ENCODE measurements around the gene GRB7.
"Not testable (repeated sequence)": the region's sequence is repeated elsewhere in the genome, so short reads cannot be mapped to it uniquely, and the experiment has no call there.

The GRB7 gene

DNA sequence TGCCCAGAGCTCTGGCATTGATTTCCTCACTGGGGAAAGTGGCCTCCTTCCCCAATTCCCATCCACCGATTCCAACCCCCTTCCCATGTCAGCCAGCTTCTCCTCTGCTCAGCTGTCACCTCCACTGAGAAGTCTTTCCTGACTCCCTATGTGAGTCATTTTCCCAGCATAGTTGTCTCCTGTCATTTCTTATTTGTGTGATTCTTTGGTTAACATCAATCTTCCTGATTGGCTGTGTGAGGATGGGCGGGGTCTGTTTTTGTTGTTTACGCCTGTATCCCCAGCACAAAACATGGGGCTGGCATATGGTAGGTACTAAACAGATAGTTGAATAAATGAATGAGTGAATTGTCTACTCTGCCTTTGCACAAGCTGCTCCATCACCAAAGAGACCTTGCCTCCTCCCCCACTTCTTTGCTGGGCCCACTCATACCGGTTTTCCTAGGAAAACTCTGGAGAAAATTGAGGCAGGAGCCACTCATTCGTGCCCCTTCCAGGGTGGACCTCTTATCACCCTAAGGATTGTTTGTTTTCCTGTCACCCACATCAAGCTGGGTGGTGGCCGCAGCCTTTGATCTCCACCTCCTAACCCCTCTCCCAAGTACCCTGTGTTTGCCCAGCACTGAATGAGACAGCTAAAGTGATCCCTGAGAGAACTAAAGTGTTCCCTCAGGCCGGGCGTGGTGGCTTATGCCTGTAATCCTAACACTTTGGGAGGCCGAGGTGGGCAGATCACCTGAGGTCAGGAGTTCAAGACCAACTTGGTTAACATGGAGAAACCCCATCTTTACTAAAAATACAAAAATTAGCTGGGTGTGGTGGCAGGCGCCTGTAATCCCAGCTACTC lies 1.2 kb upstream of the GRB7 start:
- DNase-seq = no peak

DNA sequence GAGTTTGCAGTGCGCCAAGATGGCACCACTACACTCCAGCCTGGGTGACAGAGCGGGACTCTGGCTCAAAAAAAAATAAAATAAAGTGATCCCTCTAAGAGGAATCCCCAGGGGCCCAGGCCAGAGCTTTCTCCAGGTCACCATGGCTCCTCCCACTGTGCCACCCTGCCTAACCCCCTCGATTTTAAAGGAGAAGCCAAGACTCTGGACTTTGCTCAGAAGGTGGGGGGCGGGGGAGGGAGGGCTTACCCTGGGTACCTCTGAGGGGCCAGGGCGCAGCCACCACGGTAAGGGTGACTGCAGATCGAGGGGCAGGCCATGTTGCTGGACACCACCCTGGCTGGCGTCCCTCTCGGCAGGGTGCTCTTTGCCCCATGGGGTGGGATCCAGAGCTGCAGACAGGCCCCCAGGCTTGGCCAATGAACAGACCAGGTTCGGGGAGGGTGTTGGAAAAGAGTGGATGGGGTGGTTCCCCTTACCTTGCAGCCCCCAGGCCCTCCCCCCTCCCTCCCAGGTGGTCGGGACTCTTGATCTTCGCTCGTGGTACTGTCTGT lies 455 bp upstream of the GRB7 start:
- DNase-seq = no peak

DNA sequence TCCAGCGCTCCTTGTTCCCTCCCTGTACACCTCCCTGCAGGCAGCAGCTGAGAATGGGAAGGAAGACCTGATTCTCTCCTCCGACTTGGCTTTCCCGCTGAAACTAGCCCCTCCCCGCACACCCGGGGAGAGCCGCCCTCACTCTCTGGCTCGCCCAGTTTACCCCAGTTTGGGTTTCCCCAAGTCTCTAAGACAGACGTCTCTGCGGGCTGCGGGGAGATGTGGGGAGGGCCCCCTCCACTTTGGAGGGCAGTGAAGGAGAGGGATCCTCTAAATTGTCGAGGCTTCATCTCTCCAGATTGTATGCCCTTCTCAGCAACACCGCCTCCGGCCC lies 797 bp downstream of the GRB7 start:
- DNase-seq = no peak

DNA sequence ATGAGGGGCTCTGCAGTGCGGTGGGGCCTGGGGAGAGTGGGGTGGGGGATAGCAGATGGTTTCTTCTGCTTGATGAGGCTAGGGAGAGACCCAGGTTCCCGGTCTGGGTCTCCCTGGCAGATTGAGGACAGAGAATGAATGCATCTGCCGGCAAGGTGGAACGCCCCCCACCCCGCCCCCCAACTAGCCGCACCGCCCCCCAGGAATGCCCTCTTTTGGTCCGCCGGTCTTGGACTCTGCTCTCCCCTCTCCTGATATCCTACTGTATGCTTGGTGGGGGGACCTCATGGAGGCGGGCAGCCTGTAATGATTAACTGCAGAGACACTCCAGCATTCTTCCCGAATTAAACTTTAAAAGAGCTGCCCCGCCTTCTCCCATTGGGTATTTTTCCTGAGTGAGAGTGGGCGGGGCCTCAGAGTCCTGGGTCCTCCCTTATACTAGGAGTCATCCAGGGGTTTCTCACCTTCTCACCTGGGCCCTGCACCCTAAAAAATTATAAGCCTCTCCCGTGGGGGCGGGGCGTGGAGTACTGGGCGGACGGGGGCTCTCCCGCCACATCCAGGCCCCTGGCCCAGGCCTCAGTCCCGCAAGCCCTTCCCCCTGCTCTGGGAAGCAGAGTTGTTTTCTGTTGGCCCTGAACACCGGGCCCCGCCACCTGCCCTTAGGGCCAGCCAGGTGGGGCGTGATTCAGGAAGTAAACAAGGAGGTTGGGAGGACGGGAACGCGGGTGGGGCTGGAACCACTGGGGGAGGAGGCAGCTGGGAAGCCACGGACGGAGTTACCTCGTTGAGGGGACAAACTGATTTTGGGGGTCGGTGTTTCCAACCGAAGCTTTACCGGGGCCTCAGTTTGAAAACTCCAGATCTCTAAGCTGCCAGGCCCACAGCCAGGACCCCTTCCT lies 1.5 kb downstream of the GRB7 start:
- no peak for DNase-seq

DNA sequence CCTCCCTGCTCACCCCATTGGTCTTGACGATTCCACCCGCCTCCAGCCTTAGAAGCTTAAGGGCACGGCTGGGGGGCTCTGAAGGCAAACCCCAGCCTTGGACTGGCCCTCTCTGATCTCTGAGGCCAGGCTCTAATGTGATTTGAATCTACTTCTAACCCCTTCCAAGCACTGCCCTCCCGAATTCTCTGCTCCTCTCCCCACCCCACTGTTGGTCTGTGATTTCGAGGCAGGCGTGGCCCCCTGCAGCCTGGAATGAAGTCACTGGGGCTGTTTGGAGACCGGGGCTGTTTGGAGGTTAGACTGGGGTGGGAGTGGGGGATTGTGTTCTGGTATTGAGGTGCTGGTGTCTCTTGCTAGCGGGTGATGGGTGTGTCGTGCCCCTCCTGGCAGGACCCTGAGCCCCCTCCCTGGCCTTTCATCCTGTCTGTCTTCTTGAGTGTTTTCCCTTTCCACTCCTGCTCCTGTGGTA lies 2.2 kb downstream of the GRB7 start:
- no peak for DNase-seq

DNA sequence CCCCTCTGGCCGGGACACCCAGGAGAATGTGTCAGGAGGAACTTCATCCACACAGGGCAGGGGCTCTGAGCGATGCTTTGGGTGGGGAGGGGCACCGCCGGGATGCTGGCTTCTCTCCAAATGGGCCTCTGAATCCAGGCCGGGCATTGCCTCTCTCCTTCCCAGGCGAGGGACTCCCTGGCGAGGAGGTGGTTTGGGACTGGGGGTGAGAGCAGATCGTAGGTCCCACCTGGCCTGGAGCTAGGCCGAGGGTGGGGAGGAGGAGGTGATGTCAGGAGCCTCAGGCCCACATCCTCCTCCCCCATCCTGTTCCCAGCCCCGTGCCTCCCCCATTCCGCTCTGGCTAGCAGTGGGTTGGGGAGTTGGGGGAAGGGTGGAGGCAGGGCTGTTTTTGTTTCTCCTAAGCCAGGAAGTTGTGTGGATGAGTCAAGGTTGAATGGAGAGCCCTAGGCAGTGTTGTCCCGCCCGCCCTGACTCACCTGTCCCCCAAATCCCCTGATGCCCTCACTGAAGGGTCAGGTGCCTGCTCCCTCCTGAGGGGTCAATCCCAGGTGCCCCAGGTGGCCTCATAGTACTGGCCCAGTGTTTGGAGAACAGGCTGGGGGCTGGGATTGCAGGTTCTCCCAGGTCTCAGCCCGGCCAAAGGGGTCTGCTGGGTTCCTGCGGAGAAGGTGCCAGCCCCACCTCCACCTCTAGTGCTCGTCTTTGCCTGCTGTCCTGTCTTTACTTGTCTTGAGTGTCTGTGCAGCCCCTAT lies 2.8 kb downstream of the GRB7 start:
- DNase-seq = no peak

DNA sequence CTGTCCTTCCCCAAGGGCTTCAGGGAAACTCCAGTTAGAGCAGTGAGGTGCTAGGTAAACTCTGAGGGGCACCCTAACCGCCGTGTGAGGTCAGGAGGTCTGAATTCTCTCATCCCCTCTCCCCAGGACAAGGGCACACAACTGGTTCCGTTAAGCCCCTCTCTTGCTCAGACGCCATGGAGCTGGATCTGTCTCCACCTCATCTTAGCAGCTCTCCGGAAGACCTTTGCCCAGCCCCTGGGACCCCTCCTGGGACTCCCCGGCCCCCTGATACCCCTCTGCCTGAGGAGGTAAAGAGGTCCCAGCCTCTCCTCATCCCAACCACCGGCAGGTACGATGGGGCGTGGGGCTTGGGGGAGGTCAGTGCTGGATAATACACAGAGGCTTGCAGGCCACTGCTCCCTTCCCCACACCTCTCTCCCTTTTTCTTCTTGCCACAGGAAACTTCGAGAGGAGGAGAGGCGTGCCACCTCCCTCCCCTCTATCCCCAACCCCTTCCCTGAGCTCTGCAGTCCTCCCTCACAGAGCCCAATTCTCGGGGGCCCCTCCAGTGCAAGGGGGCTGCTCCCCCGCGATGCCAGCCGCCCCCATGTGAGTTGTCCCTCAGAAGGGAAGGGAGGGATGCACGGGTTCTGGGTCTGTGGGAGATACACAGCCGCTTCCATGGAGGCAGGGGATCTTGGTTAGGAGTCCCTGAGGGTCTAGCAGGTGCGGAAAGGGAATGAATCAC lies 4.6 kb downstream of the GRB7 start:
- no peak for DNase-seq

DNA sequence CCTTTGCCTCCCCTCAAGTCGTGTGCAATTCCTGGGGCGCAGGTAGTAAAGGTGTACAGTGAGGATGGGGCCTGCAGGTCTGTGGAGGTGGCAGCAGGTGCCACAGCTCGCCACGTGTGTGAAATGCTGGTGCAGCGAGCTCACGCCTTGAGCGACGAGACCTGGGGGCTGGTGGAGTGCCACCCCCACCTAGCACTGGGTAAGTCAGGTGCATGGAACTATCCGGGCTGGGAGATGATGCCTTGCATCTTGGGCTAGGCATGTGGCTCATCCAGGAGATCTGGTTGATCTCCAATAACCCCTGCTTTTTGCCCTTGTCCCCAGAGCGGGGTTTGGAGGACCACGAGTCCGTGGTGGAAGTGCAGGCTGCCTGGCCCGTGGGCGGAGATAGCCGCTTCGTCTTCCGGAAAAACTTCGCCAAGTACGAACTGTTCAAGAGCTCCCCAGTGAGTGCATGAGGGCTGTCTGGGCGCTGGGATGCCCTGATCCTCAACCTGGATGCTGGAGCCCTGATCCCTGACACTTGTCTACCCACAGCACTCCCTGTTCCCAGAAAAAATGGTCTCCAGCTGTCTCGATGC lies 5.2 kb downstream of the GRB7 start:
- no peak for DNase-seq

DNA sequence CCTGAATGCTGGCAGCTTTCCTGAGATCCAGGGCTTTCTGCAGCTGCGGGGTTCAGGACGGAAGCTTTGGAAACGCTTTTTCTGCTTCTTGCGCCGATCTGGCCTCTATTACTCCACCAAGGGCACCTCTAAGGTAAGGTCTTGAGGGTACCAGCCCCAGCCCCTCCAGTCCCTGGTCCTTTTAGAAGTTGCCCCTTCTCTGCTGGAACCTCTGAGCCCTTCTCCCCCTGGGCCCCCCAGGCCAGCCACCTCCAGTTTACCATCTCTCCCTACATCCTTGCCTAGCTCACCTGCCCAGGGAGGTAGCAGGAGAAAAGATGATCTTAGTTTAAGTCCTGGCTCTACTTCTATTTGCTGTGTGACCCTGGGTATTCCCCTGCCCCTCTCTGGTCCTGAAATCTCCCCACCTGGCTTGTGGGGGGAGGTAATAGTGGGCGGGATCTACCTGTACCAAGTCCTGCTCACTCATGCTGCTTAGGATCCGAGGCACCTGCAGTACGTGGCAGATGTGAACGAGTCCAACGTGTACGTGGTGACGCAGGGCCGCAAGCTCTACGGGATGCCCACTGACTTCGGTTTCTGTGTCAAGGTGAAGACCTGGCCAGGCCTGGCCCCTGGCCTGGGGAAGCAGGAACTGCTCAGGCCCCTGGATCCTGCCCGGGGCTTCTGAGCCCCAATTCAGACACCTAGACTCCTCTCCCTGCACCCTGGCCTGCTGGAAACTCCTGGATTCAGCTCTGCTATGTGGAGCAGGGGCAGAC lies 6.5 kb downstream of the GRB7 start:
- no peak for DNase-seq

DNA sequence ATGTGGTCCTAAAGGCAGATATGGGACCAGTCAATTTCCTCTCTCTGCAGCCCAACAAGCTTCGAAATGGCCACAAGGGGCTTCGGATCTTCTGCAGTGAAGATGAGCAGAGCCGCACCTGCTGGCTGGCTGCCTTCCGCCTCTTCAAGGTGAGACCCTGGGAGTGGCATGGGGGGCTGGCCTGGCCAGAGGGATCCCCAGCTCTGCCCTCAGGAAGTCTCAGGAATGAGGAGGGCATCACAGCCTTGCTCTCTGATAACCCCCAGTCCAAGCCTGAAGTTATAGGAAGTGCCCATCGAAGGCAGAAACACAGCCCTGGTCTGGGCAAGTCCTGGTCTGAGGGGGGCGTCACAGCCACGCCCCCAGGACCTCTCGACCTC lies 7.1 kb downstream of the GRB7 start:
- no peak for DNase-seq

DNA sequence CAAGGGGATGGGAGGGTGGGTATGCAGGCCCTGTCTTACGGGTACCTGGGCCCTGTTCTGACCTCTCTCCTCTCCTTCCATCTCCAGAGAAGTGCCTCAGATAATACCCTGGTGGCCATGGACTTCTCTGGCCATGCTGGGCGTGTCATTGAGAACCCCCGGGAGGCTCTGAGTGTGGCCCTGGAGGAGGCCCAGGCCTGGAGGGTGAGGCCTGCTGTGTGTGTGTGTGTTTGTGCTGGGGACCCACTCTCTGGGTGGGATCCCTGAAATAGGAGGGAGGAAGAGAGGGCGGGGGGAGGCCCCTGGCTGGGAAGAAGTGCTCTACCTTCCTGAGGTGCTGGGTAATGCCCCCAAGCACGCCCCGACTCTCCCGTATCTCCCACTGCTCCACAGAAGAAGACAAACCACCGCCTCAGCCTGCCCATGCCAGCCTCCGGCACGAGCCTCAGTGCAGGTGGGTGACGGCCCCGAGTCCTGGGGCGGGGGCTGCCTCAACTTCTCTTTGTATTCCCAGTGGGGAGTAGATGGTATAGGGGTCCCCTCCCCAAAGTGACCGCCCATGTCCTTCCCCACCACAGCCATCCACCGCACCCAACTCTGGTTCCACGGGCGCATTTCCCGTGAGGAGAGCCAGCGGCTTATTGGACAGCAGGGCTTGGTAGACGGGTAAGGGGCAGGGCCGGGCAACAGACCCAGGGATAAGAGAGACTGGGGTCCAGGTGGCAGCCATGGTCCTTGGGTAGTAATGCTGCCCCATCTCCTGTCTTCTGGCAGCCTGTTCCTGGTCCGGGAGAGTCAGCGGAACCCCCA lies 7.8 kb downstream of the GRB7 start:
- no peak for DNase-seq

DNA sequence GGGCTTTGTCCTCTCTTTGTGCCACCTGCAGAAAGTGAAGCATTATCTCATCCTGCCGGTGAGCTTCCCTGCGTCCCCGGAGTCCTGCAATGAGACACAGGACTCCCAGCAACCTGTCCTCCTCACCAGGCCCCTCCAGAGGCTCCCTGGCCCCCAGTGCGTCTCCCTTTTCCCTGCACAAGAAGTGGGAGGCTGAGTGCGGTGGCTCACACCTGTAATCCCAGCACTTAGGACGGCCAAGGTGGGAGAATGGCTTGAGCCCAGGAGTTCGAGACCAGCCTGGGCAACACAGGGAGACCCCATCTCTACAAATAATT lies 8.4 kb downstream of the GRB7 start:
- no peak for DNase-seq

DNA sequence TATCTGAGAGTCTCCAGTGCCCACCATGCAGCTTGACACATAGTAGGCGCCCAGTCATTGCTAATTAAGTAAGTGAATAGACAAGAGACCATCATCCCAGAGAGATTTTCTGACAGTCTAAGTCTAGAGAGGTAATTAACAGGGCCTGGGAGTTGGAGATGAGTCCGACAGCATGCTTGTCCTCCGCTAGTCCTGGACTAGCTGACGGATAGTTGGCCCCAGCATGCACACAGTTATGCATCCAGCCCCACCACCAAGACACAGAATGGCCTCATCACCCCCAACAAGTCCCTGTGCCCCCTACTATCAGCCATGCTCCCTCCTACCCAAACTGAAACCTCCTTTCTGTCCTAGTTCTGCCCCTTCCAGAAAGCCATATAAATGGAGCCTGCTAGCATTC lies 10.0 kb downstream of the GRB7 start:
- no peak for DNase-seq

DNA sequence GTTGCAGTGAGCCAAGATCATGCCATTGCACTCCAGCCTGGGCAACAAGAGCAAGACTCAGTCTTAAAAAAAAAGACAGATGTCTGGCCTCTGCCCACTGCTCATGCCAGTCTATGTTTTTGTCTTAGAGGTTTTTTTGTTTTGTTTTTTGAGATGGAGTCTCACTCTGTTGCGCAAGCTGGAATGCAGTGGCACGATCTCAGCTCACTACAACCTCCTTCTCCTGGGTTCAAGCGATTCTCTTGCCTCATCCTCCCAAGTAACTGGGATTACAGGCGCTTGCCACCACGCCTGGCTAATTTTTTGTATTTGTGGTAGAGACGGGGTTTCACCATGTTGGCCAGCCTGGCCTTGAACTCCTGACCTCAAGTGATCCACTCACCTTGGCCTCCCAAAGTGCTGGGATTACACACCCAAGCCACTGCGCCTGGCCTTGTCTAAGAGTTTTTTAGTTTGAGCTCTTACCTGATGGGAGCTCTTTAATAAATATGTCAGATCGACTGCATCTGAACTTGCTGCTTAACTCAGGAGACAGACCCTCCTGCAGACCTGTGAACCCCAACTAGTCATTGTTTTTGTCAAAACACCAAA lies 10.8 kb downstream of the GRB7 start:
- not testable (repeated sequence) for DNase-seq

DNA sequence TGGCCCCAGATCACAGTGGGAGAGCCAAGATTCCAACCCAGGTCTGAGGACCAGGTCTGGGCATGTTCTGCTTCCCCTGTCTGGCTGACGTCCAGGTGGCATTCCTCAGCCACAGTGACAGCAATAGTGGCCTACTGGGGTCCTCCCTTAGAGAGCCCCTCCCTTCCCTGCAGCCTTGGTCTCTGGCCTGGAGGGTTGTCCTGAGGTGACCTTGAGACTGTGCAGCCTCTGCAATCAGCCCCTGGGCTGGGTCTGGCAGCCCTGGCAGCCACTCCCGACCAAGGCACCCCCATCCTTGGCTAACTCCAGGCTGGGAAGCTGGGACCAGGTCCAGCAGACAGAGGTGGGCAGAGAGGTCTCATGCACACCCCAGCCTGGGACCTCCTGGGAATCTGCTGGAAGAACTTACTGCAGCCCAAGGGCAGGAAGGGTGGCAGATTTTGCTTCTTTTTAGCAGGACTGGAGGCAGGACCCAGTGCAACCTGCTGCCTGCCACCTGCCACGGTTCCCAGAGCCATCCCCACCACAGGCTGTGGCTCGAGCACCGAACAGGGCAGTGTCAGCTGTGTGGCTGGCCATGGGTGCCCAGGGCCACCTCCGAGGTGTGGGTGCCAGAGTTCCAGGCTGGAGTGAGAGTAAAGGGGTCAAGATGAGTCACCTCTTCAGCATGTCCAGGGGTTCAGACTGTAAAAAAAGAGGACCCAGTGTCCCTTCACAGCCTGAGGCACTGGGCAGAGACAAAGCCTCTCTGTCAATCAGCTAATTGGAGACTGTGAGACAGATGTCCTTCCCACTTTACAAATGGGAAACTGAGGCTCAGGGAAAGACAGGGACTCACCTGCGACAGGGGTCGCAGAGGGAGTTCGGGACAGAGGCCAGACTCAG lies 12.6 kb downstream of the GRB7 start:
- DNase-seq = no peak

DNA sequence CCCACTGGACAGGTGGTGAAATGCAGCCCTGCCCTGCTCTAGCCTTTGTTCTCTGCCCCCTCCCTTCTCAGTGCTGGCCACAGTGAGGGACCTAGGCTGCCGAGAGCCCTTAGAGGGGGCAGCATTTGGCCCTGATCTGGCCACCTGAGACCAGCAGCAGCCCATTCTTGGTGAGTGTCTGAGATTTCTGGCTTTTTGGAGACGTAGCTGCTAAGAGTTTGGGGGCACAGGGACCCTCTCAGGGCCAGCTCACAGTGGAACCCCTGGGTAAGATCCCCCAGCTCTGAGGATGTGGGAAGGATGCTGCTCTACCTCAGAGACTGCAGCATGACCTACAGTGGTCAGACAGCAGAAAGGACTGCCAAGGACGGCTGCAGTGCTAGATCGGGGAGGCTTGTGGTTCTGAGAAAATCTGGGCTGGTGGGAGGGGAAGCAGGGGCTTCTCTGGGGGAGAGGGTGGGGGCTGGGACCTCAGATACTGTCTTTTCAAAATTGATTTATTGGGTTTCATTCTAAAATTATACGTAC lies 13.3 kb downstream of the GRB7 start:
- no peak for DNase-seq

DNA sequence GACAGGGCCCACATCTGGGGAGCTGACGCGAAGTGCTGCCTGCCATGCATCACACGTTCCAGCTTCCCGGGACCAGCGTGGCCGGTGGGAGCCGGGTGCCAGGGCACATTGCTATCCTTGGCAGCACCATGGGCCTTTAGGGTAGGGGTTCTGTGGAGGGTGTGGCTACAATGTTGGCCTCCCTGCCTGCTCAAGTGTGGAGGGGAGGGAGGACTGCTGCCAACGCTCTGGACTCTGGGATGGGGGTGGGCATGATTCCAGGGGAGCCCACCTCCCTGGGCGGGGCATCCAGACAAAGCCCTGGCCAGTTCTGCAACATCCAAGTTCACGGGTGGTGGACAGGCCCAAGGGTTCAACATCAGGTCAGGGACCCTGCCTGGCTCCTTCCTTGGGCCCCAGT lies 13.9 kb downstream of the GRB7 start:
- DNase-seq = no peak

DNA sequence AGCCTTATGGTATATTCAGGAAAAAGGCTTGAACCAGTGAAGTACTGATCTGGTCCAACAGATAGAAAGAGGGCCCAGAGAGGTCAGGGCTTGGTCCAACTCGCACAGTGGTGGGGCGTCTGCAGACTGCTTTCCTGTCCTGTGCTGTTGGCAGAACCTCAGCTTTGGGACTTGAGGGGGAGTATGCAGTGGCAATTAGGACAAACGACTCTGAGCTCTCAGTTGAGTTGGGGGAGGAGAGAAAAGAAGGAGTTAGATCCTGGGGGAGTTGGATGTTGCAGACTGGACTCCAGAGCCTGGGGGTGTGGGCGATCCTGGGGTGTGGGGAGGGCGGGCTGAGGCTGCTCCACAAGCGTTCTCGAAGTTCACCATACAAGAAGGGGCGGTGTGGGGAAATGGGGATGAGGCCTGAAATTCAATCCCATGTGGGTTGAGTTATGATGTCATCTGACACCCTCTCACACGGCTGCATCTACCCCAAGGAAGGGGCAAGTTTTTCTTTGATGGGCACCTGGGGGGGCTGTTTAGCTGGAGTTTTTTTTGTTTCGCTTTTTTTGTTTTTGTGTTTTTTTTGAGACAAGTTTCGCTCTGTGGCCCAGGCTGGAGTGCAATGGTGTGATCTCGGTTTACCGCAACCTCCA lies 14.6 kb downstream of the GRB7 start:
- no peak for DNase-seq

All from stimulated activated CD4-positive, alpha-beta T cell treated with anti-CD3 and anti-CD28 coated beads, Interleukin-12 subunit alpha, Interleukin-12 subunit beta, amount 100 ng/mL, for 4 hours (primary cell).